DND-41 (cell line): Measurements from ENCODE around the gene TOMM20.

Source experiments
- ATAC-seq: fragments of 200-7000 bp; cut with Tn5 transposase; 3 replicates; pipeline ENCODE4 v1.9.1; 2021; ENCODE audit warnings: low read depth; ENCODE audit not compliant: insufficient read depth
- DNase-seq: peaks from one replicate; pipeline ENCODE4 v3.0.0-alpha.2; 2020
- H2AFZ ChIP-seq: 2 replicates; pipeline ENCODE4 v1.6.0; 2012; ENCODE audit warnings: low read depth, low read length
- H3K27ac ChIP-seq: 2 replicates; pipeline ENCODE4 v1.5.1; 2012; ENCODE audit warnings: low read length, inconsistent platforms
- H3K27me3 ChIP-seq: fragments of 200-600 bp; sonication (generic); 2 replicates; pipeline ENCODE4 v1.6.0; 2012; ENCODE audit warnings: low read length, mild to moderate bottlenecking, inconsistent platforms; ENCODE audit not compliant: insufficient read depth, poor library complexity
- H3K36me3 ChIP-seq: 2 replicates; pipeline ENCODE4 v1.5.1; 2012; ENCODE audit warnings: low read length, inconsistent platforms; ENCODE audit not compliant: insufficient read depth
- H3K4me1 ChIP-seq: 2 replicates; pipeline ENCODE4 v1.5.1; 2012; ENCODE audit warnings: mild to moderate bottlenecking, low read length; ENCODE audit not compliant: insufficient read depth
- H3K4me2 ChIP-seq: 2 replicates; pipeline ENCODE4 v1.6.0; 2012; ENCODE audit warnings: mild to moderate bottlenecking, moderate library complexity, low read length, inconsistent platforms; ENCODE audit not compliant: insufficient read depth
- H3K4me3 ChIP-seq, 2 experiments: fragments of 200-600 bp in 1 of 2; shearing (Covaris generic) in 1 of 2; 2 replicates each; pipeline ENCODE4 v1.5.1; 2012 to 2016; ENCODE audit warnings: inconsistent platforms in 2 of 2, low read length in 2 of 2, mild to moderate bottlenecking in 2 of 2, low read depth in 1 of 2, moderate library complexity in 1 of 2
- H3K79me2 ChIP-seq: 2 replicates; pipeline ENCODE4 v1.6.0; 2012; ENCODE audit warnings: low read length, inconsistent platforms; ENCODE audit not compliant: insufficient read depth
- H3K9ac ChIP-seq: 2 replicates; pipeline ENCODE4 v1.6.0; 2012; ENCODE audit warnings: low read depth, mild to moderate bottlenecking, inconsistent platforms, low read length, moderate library complexity
- H3K9me3 ChIP-seq: 2 replicates; pipeline ENCODE4 v1.5.1; 2012; ENCODE audit warnings: low read length, moderate library complexity, mild to moderate bottlenecking, inconsistent platforms; ENCODE audit not compliant: insufficient read depth, severe bottlenecking
- H4K20me1 ChIP-seq: 2 replicates; pipeline ENCODE4 v1.6.0; 2012; ENCODE audit warnings: low read length; ENCODE audit not compliant: insufficient read depth
- EZH2 ChIP-seq: IDR thresholded peaks from 3 replicates; pipeline ENCODE4 v1.6.1; 2012; ENCODE audit warnings: borderline replicate concordance, low read depth, mild to moderate bottlenecking, moderate library complexity, low read length, inconsistent platforms; ENCODE audit not compliant: severe bottlenecking
- TF ChIP-seq, protein P1 (sequence below): IDR thresholded peaks from 2 replicates; pipeline ENCODE4 v1.5.1; 2012; ENCODE audit warnings: borderline replicate concordance, low read length, moderate library complexity, mild to moderate bottlenecking; ENCODE audit not compliant: poor library complexity, severe bottlenecking; ENCODE audit errors: extremely low read depth

Gene TOMM20

GRCh38 chr1:235069176-235069575 lies 59.5 kb downstream of the TOMM20 start:
- Histone ChIP-seq H3K4me2 (no peak overlapping the region), H3K27me3 (no peaks in the 10 kb centered on the region), H4K20me1 (no peaks in the 10 kb centered on the region), H3K4me3 (no peak overlapping the region), H3K36me3 (no peaks in the 10 kb centered on the region), H2AFZ (no peak overlapping the region), H3K9ac (no peak overlapping the region), H3K9me3 (no peaks in the 10 kb centered on the region), H3K4me1 (no peaks in the 10 kb centered on the region), H3K27ac (no peak overlapping the region), H3K79me2 (no peaks in the 10 kb centered on the region)
- no peak for ATAC-seq
- no peak for DNase-seq
- TF ChIP-seq EZH2 = no peak
- TF ChIP-seq, protein P1, sequence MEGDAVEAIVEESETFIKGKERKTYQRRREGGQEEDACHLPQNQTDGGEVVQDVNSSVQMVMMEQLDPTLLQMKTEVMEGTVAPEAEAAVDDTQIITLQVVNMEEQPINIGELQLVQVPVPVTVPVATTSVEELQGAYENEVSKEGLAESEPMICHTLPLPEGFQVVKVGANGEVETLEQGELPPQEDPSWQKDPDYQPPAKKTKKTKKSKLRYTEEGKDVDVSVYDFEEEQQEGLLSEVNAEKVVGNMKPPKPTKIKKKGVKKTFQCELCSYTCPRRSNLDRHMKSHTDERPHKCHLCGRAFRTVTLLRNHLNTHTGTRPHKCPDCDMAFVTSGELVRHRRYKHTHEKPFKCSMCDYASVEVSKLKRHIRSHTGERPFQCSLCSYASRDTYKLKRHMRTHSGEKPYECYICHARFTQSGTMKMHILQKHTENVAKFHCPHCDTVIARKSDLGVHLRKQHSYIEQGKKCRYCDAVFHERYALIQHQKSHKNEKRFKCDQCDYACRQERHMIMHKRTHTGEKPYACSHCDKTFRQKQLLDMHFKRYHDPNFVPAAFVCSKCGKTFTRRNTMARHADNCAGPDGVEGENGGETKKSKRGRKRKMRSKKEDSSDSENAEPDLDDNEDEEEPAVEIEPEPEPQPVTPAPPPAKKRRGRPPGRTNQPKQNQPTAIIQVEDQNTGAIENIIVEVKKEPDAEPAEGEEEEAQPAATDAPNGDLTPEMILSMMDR = no peak

DNA sequence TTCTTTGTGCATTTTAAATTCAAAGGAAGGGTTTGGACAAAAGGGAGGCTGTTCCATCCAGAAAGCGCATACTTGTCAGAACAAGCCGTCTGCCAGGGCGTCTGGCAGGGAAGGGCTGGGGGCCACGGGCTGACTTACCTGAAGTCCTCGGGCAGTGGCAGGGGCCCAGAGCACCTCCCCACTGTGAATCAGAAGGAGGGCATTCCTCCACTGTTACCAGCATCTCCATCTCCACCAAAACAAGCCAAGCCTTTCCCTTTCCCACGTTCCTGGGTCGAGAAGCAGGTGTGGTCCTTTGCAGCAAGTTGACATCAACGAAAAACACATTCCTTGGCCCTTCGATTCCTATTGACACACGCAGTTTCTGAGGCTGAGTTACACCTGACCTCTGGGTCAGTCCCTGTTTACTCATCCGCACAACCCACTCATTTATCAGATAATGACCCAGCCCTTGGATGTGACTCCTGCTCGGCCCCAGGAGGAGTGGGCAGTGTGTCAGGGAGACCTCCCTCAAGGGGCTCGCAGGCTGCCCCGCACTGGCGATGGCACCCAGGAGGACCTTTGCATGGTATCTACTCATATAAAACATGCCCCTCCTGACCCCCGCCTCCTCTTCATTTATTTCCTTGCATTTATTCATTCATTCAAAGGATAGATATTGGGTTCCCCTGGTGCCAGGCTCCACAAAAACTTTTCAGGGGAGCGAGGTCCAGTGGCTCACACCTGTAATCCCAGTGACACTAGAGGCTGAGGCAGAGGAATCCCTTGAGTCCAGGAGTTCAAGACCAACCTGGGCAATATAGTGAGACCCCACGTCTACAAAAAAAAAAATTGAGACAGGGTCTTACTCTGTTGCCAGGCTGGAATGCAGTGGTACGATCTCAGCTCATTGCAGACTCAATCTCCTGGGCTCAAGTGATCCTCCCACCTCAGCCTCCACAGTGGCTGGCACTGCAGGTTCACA lies 60.2 kb downstream of the TOMM20 start:
- ATAC-seq = no peak
- TF ChIP-seq, protein P1 = no peak
- TF ChIP-seq EZH2 = no peak
- no peak overlapping the region for H3K9ac ChIP-seq
- H3K27ac ChIP-seq = no peak overlapping the region
- no peak overlapping the region for H3K4me2 ChIP-seq
- peaks cover 1% of the 10 kb centered on the region for H3K4me1 ChIP-seq
- H3K79me2 ChIP-seq = no peaks in the 10 kb centered on the region
- no peaks in the 10 kb centered on the region for H3K36me3 ChIP-seq
- H3K27me3 ChIP-seq = no peaks in the 10 kb centered on the region
- no peak overlapping the region for H2AFZ ChIP-seq
- no peak overlapping the region for H3K4me3 ChIP-seq
- DNase-seq = no peak
- H3K9me3 ChIP-seq = no peaks in the 10 kb centered on the region
- no peaks in the 10 kb centered on the region for H4K20me1 ChIP-seq

GRCh38 chr1:235067396-235068157 lies 61.1 kb downstream of the TOMM20 start:
- no peak overlapping the region for H3K9ac ChIP-seq

More at GRCh38 chr1:235067396-235068157, 61.1 kb downstream of the TOMM20 start:
- Histone ChIP-seq H3K4me3 (no peak overlapping the region), H2AFZ (no peak overlapping the region), H3K27ac (no peak overlapping the region), H3K4me2 (no peak overlapping the region), H3K9me3 (no peaks in the 10 kb centered on the region), H3K27me3 (no peaks in the 10 kb centered on the region), H4K20me1 (no peaks in the 10 kb centered on the region), H3K79me2 (no peaks in the 10 kb centered on the region), H3K36me3 (no peaks in the 10 kb centered on the region), H3K4me1 (peaks cover 10% of the 10 kb centered on the region)
- DNase-seq (no peak), ATAC-seq (peak; percentile 30; the same call in 1 of the 3 replicates)
- no peak for TF ChIP-seq EZH2
- TF ChIP-seq, protein P1 = no peak
